Prostate gland (tissue), 2 donors: Measurements from ENCODE around the gene TBXA2R. TPM values are rescaled to one million over a fixed set of nuclear protein-coding genes. Genes with fewer than 3 reads are reported as not detected.

Experiments used
- DNase-seq: peaks from one replicate; pipeline ENCODE4 v3.0.0-alpha.2; 2019; ENCODE audit warnings: low spot score
- H3K27ac ChIP-seq, 2 donors: fragments of 200-600 bp; sonication (generic); 2 replicates each; pipeline ENCODE4 v1.5.1; 2017 to 2019
- H3K27me3 ChIP-seq: fragments of 200-600 bp; sonication (generic); replicated peaks from 2 replicates; pipeline ENCODE4 v1.5.1; 2019; ENCODE audit not compliant: insufficient read depth
- H3K36me3 ChIP-seq, 2 donors: fragments of 200-600 bp; sonication (generic); 1 replicate in 1 of 2; 2 replicates in 1 of 2; pipeline versions ENCODE4 v1.5.1 to v1.8.1; 2017 to 2019
- H3K4me1 ChIP-seq: fragments of 200-600 bp; sonication (generic); replicated peaks from 2 replicates; pipeline ENCODE4 v1.5.1; 2019
- H3K4me3 ChIP-seq, 2 donors: fragments of 200-600 bp; sonication (generic); 2 replicates each; pipeline ENCODE4 v1.5.1; 2017 to 2019
- H3K9me3 ChIP-seq: fragments of 200-600 bp; sonication (generic); 2 replicates; pipeline ENCODE4 v1.5.1; 2017
- POLR2A ChIP-seq: fragments of 450-650 bp; IDR thresholded peaks from one replicate; pipeline ENCODE4 v1.6.1; 2016; ENCODE audit warnings: antibody characterized with exemption, mild to moderate bottlenecking
- POLR2AphosphoS5 ChIP-seq: sonication (generic); formaldehyde crosslinking; IDR thresholded peaks from one replicate; pipeline ENCODE4 v1.6.1; 2017; ENCODE audit warnings: antibody characterized with exemption
- WGBS: methylation state at CpG from one replicate; pipeline ENCODE4 v1.1.5; 2018; 5-methylcytosine and 5-hydroxymethylcytosine counted together
- intact Hi-C: fragments of 100-400 bp; cut with DNase I; formaldehyde crosslinking; loops from one replicate; pipeline ENCODE4 v1.14.2; 2022
- total RNA-seq, 2 donors: library from RNA; depleted of rRNA; stranded (reverse); fragments of >200 nt; gene quantifications; one replicate each; pipeline ENCODE4 v1.1.0, GENCODE V29; 2016
- TF ChIP-seq, protein P1 (sequence below), 4 experiments: fragments of 200-600 bp in 2 of 4; fragments of 450-650 bp in 2 of 4; sonication (generic) in 2 of 4; IDR thresholded peaks; 1 replicate in 3 of 4; 2 replicates in 1 of 4; pipeline ENCODE4 v1.5.1; 2016 to 2019; ENCODE audit warnings: antibody characterized with exemption in 4 of 4, mild to moderate bottlenecking in 2 of 4, moderate library complexity in 2 of 4

TBXA2R gene
- total RNA-seq, 2 donors from 2014 or later = 1.1 to 4.0 TPM

DNA sequence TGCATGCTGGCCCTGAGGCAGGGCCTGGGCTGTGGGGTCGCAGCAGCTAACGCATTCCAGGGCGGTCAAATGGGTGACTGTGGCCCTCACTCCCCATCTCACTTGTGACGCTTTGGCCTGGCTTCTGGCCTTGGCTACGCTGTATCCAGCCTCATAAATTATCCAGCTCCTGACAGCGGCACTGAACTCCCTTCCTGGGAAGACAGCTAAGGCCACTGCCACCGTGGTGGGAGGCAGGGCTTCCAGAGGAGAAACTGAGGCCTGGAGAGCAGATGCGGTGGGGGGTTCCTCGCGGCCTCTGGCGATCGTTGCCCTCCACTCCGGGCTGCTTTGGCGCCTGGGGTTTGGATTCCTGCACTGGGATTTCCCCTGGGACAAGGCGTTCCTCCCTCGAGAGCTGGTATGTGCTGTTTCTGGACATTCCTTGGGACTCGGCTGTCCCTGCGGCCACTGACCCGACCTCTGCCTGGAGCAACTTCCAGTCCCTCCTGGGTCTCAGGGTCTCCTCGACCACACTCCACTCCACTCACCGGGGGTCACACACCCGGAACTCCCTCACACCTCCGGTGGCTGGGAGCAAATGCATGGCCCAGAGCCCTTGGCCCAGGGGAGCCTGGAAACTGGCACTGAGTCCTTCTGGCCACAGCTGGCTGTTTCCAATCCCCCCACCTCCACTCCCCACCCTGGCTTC, 3.4 kb downstream of the TBXA2R start:
- H3K27ac ChIP-seq = no peak overlapping the region
- no peak overlapping the region for H3K4me3 ChIP-seq
- H3K4me1 ChIP-seq = peaks cover 10% of the 10 kb centered on the region
- no peak for TF ChIP-seq POLR2AphosphoS5
- TF ChIP-seq, protein P1, sequence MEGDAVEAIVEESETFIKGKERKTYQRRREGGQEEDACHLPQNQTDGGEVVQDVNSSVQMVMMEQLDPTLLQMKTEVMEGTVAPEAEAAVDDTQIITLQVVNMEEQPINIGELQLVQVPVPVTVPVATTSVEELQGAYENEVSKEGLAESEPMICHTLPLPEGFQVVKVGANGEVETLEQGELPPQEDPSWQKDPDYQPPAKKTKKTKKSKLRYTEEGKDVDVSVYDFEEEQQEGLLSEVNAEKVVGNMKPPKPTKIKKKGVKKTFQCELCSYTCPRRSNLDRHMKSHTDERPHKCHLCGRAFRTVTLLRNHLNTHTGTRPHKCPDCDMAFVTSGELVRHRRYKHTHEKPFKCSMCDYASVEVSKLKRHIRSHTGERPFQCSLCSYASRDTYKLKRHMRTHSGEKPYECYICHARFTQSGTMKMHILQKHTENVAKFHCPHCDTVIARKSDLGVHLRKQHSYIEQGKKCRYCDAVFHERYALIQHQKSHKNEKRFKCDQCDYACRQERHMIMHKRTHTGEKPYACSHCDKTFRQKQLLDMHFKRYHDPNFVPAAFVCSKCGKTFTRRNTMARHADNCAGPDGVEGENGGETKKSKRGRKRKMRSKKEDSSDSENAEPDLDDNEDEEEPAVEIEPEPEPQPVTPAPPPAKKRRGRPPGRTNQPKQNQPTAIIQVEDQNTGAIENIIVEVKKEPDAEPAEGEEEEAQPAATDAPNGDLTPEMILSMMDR (IDR thresholded peaks at IDR 0.05) = no peak
- TF ChIP-seq POLR2A = no peak
- H3K27me3 ChIP-seq = no peaks in the 10 kb centered on the region
- H3K9me3 ChIP-seq = no peaks in the 10 kb centered on the region
- no peak for DNase-seq
- intact Hi-C loops = no loop called here
- no peaks in the 10 kb centered on the region for H3K36me3 ChIP-seq
- WGBS = 57% methylated on average over 23 of the region's 23 CpGs

DNA sequence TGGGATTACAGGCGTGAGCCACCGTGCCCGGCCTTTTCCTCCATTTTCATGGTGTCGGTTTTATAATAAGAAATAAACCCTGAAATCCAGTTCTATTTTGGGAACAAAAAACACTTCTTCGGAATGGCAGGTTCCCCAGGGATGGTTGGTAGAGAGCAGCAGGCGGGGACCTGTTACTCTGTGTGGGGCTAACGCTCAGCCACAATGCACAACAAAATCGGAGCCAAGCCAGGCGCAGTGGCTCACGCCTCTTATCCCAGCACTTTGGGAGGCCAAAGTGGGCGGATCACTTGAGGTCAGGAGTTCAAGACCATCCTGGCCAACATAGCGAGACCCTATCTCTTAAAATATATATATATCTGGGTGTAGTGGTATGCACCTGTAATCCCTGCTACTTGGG, 5.7 kb downstream of the TBXA2R start:
- no peak overlapping the region for H3K27ac ChIP-seq
- WGBS = 83% methylated on average over 12 of the region's 12 CpGs

DNA sequence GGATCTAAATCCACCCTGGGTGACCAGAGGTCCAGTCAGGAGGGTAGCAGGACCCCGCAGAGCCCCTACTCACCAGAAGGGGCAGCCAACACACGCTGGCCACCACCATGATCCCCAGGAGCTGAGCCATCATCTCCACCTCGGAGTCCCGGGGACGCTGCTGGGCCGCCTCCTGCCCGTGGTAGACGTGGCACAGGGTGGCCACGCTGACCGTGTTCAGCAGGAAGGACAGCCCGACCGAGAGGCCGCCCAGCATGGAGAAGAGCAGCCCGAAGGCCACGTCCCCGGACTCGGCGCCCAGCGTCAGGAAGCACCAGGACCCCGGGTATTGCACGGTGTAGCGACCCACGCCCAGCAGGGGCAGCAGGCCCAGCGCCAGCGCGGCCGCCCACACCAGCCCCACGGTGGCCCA, 6.9 kb downstream of the TBXA2R start:
- 85% methylated on average over 18 of the region's 28 CpGs for WGBS
- no peaks in the 10 kb centered on the region for H3K36me3 ChIP-seq
- H3K27me3 ChIP-seq = no peaks in the 10 kb centered on the region
- no peaks in the 10 kb centered on the region for H3K4me1 ChIP-seq
- TF ChIP-seq POLR2A (no peak), POLR2AphosphoS5 (no peak)
- TF ChIP-seq, protein P1 (IDR thresholded peaks at IDR 0.05) = no peak
- H3K4me3 ChIP-seq = no peak overlapping the region
- intact Hi-C loops = no loop called here
- no peak overlapping the region for H3K27ac ChIP-seq
- no peak for DNase-seq
- H3K9me3 ChIP-seq = no peaks in the 10 kb centered on the region

More for the DNA sequence above, 5.7 kb downstream of the TBXA2R start:
- Histone ChIP-seq H3K36me3 (no peaks in the 10 kb centered on the region), H3K9me3 (no peaks in the 10 kb centered on the region), H3K4me1 (peaks cover 3% of the 10 kb centered on the region), H3K27me3 (no peaks in the 10 kb centered on the region), H3K4me3 (no peak overlapping the region)
- intact Hi-C loops = no loop called here
- DNase-seq = no peak
- TF ChIP-seq, protein P1 (IDR thresholded peaks at IDR 0.05) = no peak
- TF ChIP-seq POLR2AphosphoS5 (no peak), POLR2A (no peak)

DNA sequence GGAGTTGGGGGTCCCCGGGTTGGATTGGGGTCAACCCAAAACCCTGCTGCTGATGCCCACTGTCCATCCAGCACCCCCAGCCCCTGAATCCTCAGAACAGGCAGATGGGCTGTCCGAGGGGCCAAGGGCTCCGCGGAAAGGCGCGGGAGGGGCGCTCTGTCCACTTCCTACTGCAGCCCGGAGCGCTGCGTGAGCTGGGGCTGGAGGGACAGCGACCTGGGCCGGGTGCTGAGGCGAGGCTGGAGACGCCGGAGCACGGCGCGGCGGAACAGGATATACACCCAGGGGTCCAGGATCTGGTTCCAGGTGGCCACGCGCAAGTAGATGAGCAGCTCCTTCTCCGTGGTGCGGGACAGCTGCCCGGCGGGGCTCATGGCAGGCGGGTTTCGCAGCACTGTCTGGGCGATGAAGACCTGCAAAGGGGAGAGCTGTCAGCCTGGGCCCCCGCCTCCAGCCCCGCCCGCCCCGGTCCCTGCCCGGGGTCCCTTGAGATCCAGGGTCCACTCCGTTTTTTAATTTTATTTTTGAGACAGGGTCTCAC, 11.1 kb downstream of the TBXA2R start:
- no peak overlapping the region for H3K27ac ChIP-seq
- H3K27me3 ChIP-seq = no peaks in the 10 kb centered on the region
- intact Hi-C loops = no loop called here
- TF ChIP-seq POLR2AphosphoS5 (no peak), POLR2A (no peak)
- TF ChIP-seq, protein P1 (IDR thresholded peaks at IDR 0.05) = no peak
- no peak overlapping the region for H3K4me3 ChIP-seq
- H3K4me1 ChIP-seq = no peaks in the 10 kb centered on the region
- DNase-seq = no peak
- 75% methylated on average over 34 of the region's 34 CpGs for WGBS
- no peaks in the 10 kb centered on the region for H3K36me3 ChIP-seq
- no peaks in the 10 kb centered on the region for H3K9me3 ChIP-seq

DNA sequence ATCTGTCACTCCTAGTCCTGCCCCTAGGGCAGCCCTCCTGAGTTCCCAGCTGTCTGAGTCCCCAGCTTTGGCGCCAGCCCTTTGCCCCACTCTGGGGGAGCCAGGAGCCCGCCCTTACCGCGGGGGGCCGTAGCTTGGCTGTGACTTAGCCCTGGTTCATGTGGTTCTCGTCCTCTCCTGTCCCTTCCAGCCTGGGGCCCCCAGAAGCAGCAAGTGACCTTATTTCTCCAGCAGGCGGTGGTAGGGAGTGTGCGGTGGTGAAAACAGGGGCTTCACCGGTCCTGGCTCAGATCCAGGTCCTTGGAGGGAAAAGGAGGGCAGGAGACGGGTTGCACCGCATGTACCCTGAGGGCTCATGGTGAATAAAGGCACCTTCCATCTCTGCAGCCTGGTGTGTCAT, 13.5 kb downstream of the TBXA2R start:
- no peaks in the 10 kb centered on the region for H3K27me3 ChIP-seq
- H3K27ac ChIP-seq = no peak overlapping the region
- 37% methylated on average over 10 of the region's 11 CpGs for WGBS
- no peak for DNase-seq
- H3K9me3 ChIP-seq = no peaks in the 10 kb centered on the region
- intact Hi-C loops = no loop called here
- H3K4me3 ChIP-seq = no peak overlapping the region
- TF ChIP-seq POLR2A (no peak), POLR2AphosphoS5 (no peak)
- TF ChIP-seq, protein P1 (IDR thresholded peaks at IDR 0.05) = no peak
- no peaks in the 10 kb centered on the region for H3K36me3 ChIP-seq
- H3K4me1 ChIP-seq = no peaks in the 10 kb centered on the region
